ENCODE measurements around the gene TSSC4.

DNA sequence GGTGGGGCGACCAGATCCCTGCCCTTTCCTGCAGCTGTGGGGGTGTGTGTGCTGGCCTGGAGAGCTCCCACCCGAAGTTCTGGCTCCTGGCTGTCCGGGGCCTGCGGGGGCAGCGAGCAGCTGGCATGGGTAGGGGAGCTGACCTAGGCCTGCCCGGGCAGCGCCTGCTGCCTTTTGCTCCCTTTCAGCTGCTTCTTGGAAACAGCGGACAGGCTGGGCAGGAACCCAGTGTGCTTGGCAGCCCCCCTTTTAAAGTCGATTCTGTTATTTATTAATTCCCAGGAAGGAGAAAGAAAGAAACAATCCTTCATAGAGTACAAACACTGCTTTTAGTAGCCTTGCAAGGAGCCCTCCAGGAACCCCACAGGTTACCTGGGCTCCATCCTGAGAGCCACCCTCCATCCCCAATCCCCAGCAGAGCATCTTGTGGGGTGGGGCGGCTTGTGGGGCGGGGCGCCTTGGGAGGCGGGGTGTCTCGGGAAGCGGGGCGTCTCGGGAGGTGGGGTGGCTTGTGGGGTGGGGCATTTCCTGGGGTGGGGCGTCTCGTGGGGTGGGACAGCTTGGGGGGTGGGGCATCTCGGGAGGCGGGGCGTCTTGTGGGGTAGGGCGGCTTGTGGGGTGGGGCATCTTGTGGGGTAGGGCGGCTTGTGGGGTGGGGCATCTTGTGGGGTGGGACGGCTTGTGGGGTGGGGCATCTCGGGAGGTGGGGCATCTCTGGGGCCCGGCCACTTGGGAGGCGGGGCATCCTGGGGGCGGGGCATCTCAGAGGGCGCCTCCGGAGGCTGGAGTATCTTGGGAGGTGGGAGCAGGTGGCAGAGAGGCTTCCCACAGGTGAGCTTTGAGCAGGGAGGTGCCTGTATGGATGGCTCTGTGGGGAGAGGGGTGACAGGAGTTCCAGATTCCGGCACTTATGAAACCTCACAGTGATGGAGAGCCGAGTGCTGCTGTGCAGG, 16.4 kb upstream of the TSSC4 start:
- no peak for TF ChIP-seq ZNF670 (tag by site-specific recombination; IDR thresholded peaks at IDR 0.05; ENCODE audit: low read depth)
- TF ChIP-seq ZNF544 (tag by site-specific recombination; IDR thresholded peaks at IDR 0.05) = no peak
- TF ChIP-seq, protein P1, sequence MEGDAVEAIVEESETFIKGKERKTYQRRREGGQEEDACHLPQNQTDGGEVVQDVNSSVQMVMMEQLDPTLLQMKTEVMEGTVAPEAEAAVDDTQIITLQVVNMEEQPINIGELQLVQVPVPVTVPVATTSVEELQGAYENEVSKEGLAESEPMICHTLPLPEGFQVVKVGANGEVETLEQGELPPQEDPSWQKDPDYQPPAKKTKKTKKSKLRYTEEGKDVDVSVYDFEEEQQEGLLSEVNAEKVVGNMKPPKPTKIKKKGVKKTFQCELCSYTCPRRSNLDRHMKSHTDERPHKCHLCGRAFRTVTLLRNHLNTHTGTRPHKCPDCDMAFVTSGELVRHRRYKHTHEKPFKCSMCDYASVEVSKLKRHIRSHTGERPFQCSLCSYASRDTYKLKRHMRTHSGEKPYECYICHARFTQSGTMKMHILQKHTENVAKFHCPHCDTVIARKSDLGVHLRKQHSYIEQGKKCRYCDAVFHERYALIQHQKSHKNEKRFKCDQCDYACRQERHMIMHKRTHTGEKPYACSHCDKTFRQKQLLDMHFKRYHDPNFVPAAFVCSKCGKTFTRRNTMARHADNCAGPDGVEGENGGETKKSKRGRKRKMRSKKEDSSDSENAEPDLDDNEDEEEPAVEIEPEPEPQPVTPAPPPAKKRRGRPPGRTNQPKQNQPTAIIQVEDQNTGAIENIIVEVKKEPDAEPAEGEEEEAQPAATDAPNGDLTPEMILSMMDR (tag by site-specific recombination; IDR thresholded peaks at IDR 0.05) = no peak
- no peak for TF ChIP-seq KLF1 (tag by site-specific recombination; IDR thresholded peaks at IDR 0.05)
- no peak for TF ChIP-seq ZNF423 (tag by site-specific recombination; IDR thresholded peaks at IDR 0.05)
